ENCODE measurements around the gene NECAB2.
"Not testable (repeated sequence)": the region's sequence is repeated elsewhere in the genome, so short reads cannot be mapped to it uniquely, and the experiment has no call there.

The NECAB2 gene

GRCh38 chr16:83936581-83937165 lies 31.4 kb upstream of the NECAB2 start:
- no peak for DNase-seq

GRCh38 chr16:83937267-83937666 lies 30.8 kb upstream of the NECAB2 start:
- no peak for DNase-seq

- DNase-seq, result no peak
Observed at GRCh38 chr16:83937922-83938885, 29.8 kb upstream of the NECAB2 start.

- DNase-seq, result no peak
Observed at GRCh38 chr16:83939266-83939855, 28.7 kb upstream of the NECAB2 start.

- DNase-seq, result no peak
Observed at GRCh38 chr16:83940119-83940518, 27.9 kb upstream of the NECAB2 start.

GRCh38 chr16:83940630-83941378 lies 27.2 kb upstream of the NECAB2 start:
- DNase-seq, result no peak

GRCh38 chr16:83941546-83941945 lies 26.5 kb upstream of the NECAB2 start:
- DNase-seq, result not testable (repeated sequence)

- DNase-seq, result no peak
Observed at GRCh38 chr16:83942074-83942473, 26.0 kb upstream of the NECAB2 start.

- no peak for DNase-seq
Observed at GRCh38 chr16:83942815-83943515, 25.1 kb upstream of the NECAB2 start.

GRCh38 chr16:83943516-83944050 lies 24.5 kb upstream of the NECAB2 start:
- no peak for DNase-seq

- no peak for DNase-seq
Observed at GRCh38 chr16:83945587-83945986, 22.5 kb upstream of the NECAB2 start.

GRCh38 chr16:83946154-83946780 lies 21.8 kb upstream of the NECAB2 start:
- DNase-seq, result no peak

GRCh38 chr16:83946781-83947566 lies 21.1 kb upstream of the NECAB2 start:
- DNase-seq, result no peak

GRCh38 chr16:83947642-83948234 lies 20.3 kb upstream of the NECAB2 start:
- no peak for DNase-seq

GRCh38 chr16:83948914-83949723 lies 18.9 kb upstream of the NECAB2 start:
- no peak for DNase-seq

- DNase-seq, result no peak
Observed at GRCh38 chr16:83949724-83950001, 18.4 kb upstream of the NECAB2 start.

- DNase-seq, result not testable (repeated sequence)
Observed at GRCh38 chr16:83950862-83951399, 17.1 kb upstream of the NECAB2 start.

- DNase-seq, result no peak
Observed at GRCh38 chr16:83951544-83951943, 16.5 kb upstream of the NECAB2 start.

- no peak for DNase-seq
Observed at GRCh38 chr16:83952587-83952939, 15.5 kb upstream of the NECAB2 start.

Measured in activated T-cell treated with anti-CD3 and anti-CD28 coated beads for 4 hours (primary cell).